Measurements from ENCODE around the gene PAQR9. TPM values are rescaled to one million over a fixed set of nuclear protein-coding genes. Genes with fewer than 3 reads are reported as not detected.

The PAQR9 gene
- total RNA-seq, 1 experiment from 2014 or later: 0.17 TPM

GRCh38 chr3:142915636-142916035 is 47.8 kb downstream of the PAQR9 start:
- H4K20me1 ChIP-seq (ENCODE audit: insufficient read depth): no peaks in the 10 kb centered on the region
- ChIA-PET POLR2A (no interaction called here), CTCF (no interaction called here), RAD21 (ENCODE audit: low non-redundant PET in 1 of 2, low total read pairs in 2 of 2, uncharacterized antibody in 2 of 2, unreplicated experiment in 2 of 2) (no interaction called here)
- intact Hi-C loops (cut with micrococcal nuclease): no loop called here
- no peaks in the 10 kb centered on the region for H3K9me3 ChIP-seq (ENCODE audit: control insufficient read depth in 1 of 2, insufficient read depth in 1 of 2, low read depth in 1 of 2, low read length in 2 of 2)
- ATAC-seq: no peak
- H3K36me3 ChIP-seq (ENCODE audit: control insufficient read depth in 1 of 2, insufficient read depth in 2 of 2, low read length in 2 of 2): no peaks in the 10 kb centered on the region
- H3K4me1 ChIP-seq (ENCODE audit: control insufficient read depth in 1 of 2, insufficient read depth in 2 of 2, low read length in 2 of 2): no peaks in the 10 kb centered on the region
- H3K4me2 ChIP-seq (ENCODE audit: low read length): no peak overlapping the region
- TF ChIP-seq ZBTB33 (IDR thresholded peaks at IDR 0.05; ENCODE audit: extremely low read depth, insufficient replicate concordance, low read length): no peak
- no peak for TF ChIP-seq ZFX (IDR thresholded peaks at IDR 0.05)
- TF ChIP-seq REST (IDR thresholded peaks at IDR 0.05; ENCODE audit: low read depth): no peak
- H3K79me2 ChIP-seq (ENCODE audit: insufficient read depth, low read length): no peaks in the 10 kb centered on the region
- no peak for DNase-seq (ENCODE audit: low read depth, low spot score)
- BruUV-seq (replicated peaks): no TSS peak
- H3K27ac ChIP-seq (ENCODE audit: low read depth, low read length): no peak overlapping the region
- no peaks in the 10 kb centered on the region for H3K27me3 ChIP-seq (ENCODE audit: insufficient read depth, low read length)
- H3K9me2 ChIP-seq (ENCODE audit: insufficient read depth): no peaks in the 10 kb centered on the region
- no peak overlapping the region for H3K4me3 ChIP-seq (replicated peaks in 1 of 2; ENCODE audit: low read depth in 1 of 2, low read length in 2 of 2)
- H2AFZ ChIP-seq (ENCODE audit: low read depth, low read length, poor library complexity, severe bottlenecking): no peak overlapping the region
- no peak overlapping the region for H3K9ac ChIP-seq (ENCODE audit: low read length)
